SK-MEL-5 (cell line): ENCODE results near the gene SYTL3. TPM values are rescaled to one million over a fixed set of nuclear protein-coding genes. Genes with fewer than 3 reads are reported as not detected.
"Not testable (repeated sequence)": the region's sequence is repeated elsewhere in the genome, so short reads cannot be mapped to it uniquely, and the experiment has no call there.

Experiments
- DNase-seq: peaks from one replicate; pipeline ENCODE4 v3.0.0-alpha.2; 2016; ENCODE audit warnings: low read depth, low spot score
- in situ Hi-C: cut with HindIII; loops from 2 replicates; pipeline ENCODE4 v1.10.0; 2016; ENCODE audit warnings: low sequenced_read_pairs, high pct_unique_total_duplicates, low pct_unique_long_range_greater_than_20kb
- polyA plus RNA-seq, 2 experiments: library from polyadenylated mRNA; depleted of rRNA; stranded (reverse); fragments of >200 nt; gene quantifications; 2 replicates each; pipeline ENCODE4 v1.2.3, GENCODE V29; 2015
- total RNA-seq: library from RNA; depleted of rRNA; stranded (reverse); fragments of >200 nt; shearing (Covaris generic); gene quantifications from 2 replicates; pipeline ENCODE4 v1.2.3, GENCODE V29; 2014; rRNA removed

The SYTL3 gene
- 0.85 and 0.92 TPM in 2 replicates for total RNA-seq
- polyA plus RNA-seq (2015; cell fraction: cytosol; rRNA removed): 1.5 and 2.0 TPM in 2 replicates
- polyA plus RNA-seq (2015; cell fraction: nucleus; rRNA removed): 0.52 and 0.93 TPM in 2 replicates

- in situ Hi-C loops: no loop called here
- DNase-seq: peak; percentile 23
Observed at GRCh38 chr6:158649289-158650143, at the start of gene SYTL3. Gene SYTL3 (plus strand): TSS chr6:158650054. CDS start chr6:158663269, 13,215 bp downstream.

- in situ Hi-C loops: no loop called here
Observed at GRCh38 chr6:158603261-158604047, 46.4 kb upstream of the SYTL3 start.

GRCh38 chr6:158604048-158604406, 45.8 kb upstream of the SYTL3 start:
- no peak for DNase-seq
- in situ Hi-C loops: no loop called here

More at GRCh38 chr6:158603261-158604047, 46.4 kb upstream of the SYTL3 start:
- DNase-seq: no peak

GRCh38 chr6:158605266-158605878, 44.5 kb upstream of the SYTL3 start:
- peak; percentile 87 for DNase-seq
- in situ Hi-C loops: no loop called here

GRCh38 chr6:158606011-158606410, 43.8 kb upstream of the SYTL3 start:
- DNase-seq, in situ Hi-C loops: not testable (repeated sequence)

- no peak for DNase-seq
- in situ Hi-C loops: no loop called here
Observed at GRCh38 chr6:158606935-158607334, 42.9 kb upstream of the SYTL3 start.

GRCh38 chr6:158607411-158608170, 42.3 kb upstream of the SYTL3 start:
- no peak for DNase-seq
- in situ Hi-C loops: no loop called here

GRCh38 chr6:158608221-158608620, 41.6 kb upstream of the SYTL3 start:
- in situ Hi-C loops: no loop called here

GRCh38 chr6:158609455-158610155, 40.2 kb upstream of the SYTL3 start:
- in situ Hi-C loops: no loop called here
- DNase-seq: no peak

More at GRCh38 chr6:158608221-158608620, 41.6 kb upstream of the SYTL3 start:
- DNase-seq: no peak

GRCh38 chr6:158610319-158610968, 39.4 kb upstream of the SYTL3 start:
- in situ Hi-C loops: no loop called here
- no peak for DNase-seq

- in situ Hi-C loops: no loop called here
Observed at GRCh38 chr6:158611039-158611438, 38.8 kb upstream of the SYTL3 start.

GRCh38 chr6:158611541-158612370, 38.1 kb upstream of the SYTL3 start:
- DNase-seq: no peak
- in situ Hi-C loops: no loop called here

More at GRCh38 chr6:158611039-158611438, 38.8 kb upstream of the SYTL3 start:
- DNase-seq: no peak

- in situ Hi-C loops: not testable (repeated sequence)
Observed at GRCh38 chr6:158614606-158615005, 35.2 kb upstream of the SYTL3 start.

GRCh38 chr6:158618289-158618688, 31.6 kb upstream of the SYTL3 start:
- in situ Hi-C loops, DNase-seq: not testable (repeated sequence)

More at GRCh38 chr6:158614606-158615005, 35.2 kb upstream of the SYTL3 start:
- not testable (repeated sequence) for DNase-seq
